Trophoblast cell (in vitro differentiated cells and primary cell): ENCODE results near the gene TOR1AIP2.

ENCODE experiments used
- DNase-seq, 2 donors: peaks; one replicate each; pipeline ENCODE4 v3.0.0-alpha.2; 2016
- H2AFZ ChIP-seq: 2 replicates; pipeline ENCODE4 v1.6.1; 2013; ENCODE audit warnings: low read length, moderate library complexity, mild to moderate bottlenecking; ENCODE audit not compliant: insufficient read depth, poor library complexity
- H2AK5ac ChIP-seq: 2 replicates; pipeline ENCODE4 v1.6.1; 2013; ENCODE audit warnings: mild to moderate bottlenecking, low read length
- H2BK120ac ChIP-seq: 2 replicates; pipeline ENCODE4 v1.6.1; 2013; ENCODE audit warnings: low read length, mild to moderate bottlenecking, moderate library complexity; ENCODE audit not compliant: insufficient read depth, poor library complexity
- H2BK12ac ChIP-seq: 2 replicates; pipeline ENCODE4 v1.6.1; 2013; ENCODE audit warnings: mild to moderate bottlenecking, low read length, moderate library complexity
- H2BK5ac ChIP-seq: 2 replicates; pipeline ENCODE4 v1.6.1; 2013; ENCODE audit warnings: low read length, low read depth, moderate library complexity, mild to moderate bottlenecking; ENCODE audit not compliant: poor library complexity
- H3K14ac ChIP-seq: 2 replicates; pipeline ENCODE4 v1.6.1; 2013; ENCODE audit warnings: mild to moderate bottlenecking, low read length
- H3K18ac ChIP-seq: 2 replicates; pipeline ENCODE4 v1.6.1; 2013; ENCODE audit warnings: mild to moderate bottlenecking, low read length
- H3K23ac ChIP-seq: 2 replicates; pipeline ENCODE4 v1.6.1; 2013; ENCODE audit warnings: low read length
- H3K27ac ChIP-seq: 2 replicates; pipeline ENCODE4 v1.5.1; 2013; ENCODE audit warnings: low read depth, mild to moderate bottlenecking, inconsistent platforms, low read length, moderate library complexity
- H3K27me3 ChIP-seq: 2 replicates; pipeline ENCODE4 v1.6.1; 2013; ENCODE audit warnings: inconsistent platforms, mild to moderate bottlenecking, low read length, moderate library complexity; ENCODE audit not compliant: insufficient read depth
- H3K36me3 ChIP-seq, 2 experiments: 1 replicate in 1 of 2; 2 replicates in 1 of 2; pipeline ENCODE4 v1.6.1; 2013; ENCODE audit warnings: low read length in 2 of 2, mild to moderate bottlenecking in 2 of 2, moderate library complexity in 1 of 2; ENCODE audit not compliant: insufficient read depth in 2 of 2, control insufficient read depth in 1 of 2
- H3K4ac ChIP-seq: 2 replicates; pipeline ENCODE4 v1.6.1; 2013; ENCODE audit warnings: low read depth, mild to moderate bottlenecking, low read length, moderate library complexity
- H3K4me1 ChIP-seq, 2 experiments: 1 replicate in 1 of 2; 2 replicates in 1 of 2; pipeline ENCODE4 v1.6.1; 2013; ENCODE audit warnings: low read length in 2 of 2, mild to moderate bottlenecking in 2 of 2, moderate library complexity in 1 of 2; ENCODE audit not compliant: insufficient read depth in 2 of 2, control insufficient read depth in 1 of 2
- H3K4me2 ChIP-seq: 2 replicates; pipeline ENCODE4 v1.6.1; 2013; ENCODE audit warnings: inconsistent platforms, mild to moderate bottlenecking, low read length, moderate library complexity
- H3K4me3 ChIP-seq: 2 replicates; pipeline ENCODE4 v1.5.1; 2013; ENCODE audit warnings: mild to moderate bottlenecking, low read depth, low read length, inconsistent platforms
- H3K79me1 ChIP-seq: one replicate; pipeline ENCODE4 v1.6.1; 2013; ENCODE audit warnings: low read length
- H3K79me2 ChIP-seq: 2 replicates; pipeline ENCODE4 v1.6.1; 2013; ENCODE audit warnings: low read length, mild to moderate bottlenecking; ENCODE audit not compliant: control insufficient read depth, insufficient read depth, poor library complexity
- H3K9ac ChIP-seq: 2 replicates; pipeline ENCODE4 v1.6.1; 2013; ENCODE audit warnings: mild to moderate bottlenecking, low read length
- H3K9me3 ChIP-seq: 2 replicates; pipeline ENCODE4 v1.6.1; 2013; ENCODE audit warnings: low read depth, mild to moderate bottlenecking, control low read depth, inconsistent platforms, low read length; ENCODE audit not compliant: insufficient read depth
- H4K12ac ChIP-seq: 2 replicates; pipeline ENCODE4 v1.6.1; 2013; ENCODE audit warnings: low read depth, mild to moderate bottlenecking, low read length, moderate library complexity
- H4K8ac ChIP-seq: 2 replicates; pipeline ENCODE4 v1.6.1; 2013; ENCODE audit warnings: low read depth, mild to moderate bottlenecking, low read length, moderate library complexity
- H4K91ac ChIP-seq: one replicate; pipeline ENCODE4 v1.6.1; 2013; ENCODE audit warnings: low read depth, mild to moderate bottlenecking, low read length, moderate library complexity
- WGBS: extraction: QIAGEN DNeasy Blood & Tissue Kit; methylation state at CpG from one replicate; pipeline ENCODE4 v1.1.7; 2013; ENCODE audit warnings: missing lambda C conversion rate; ENCODE audit not compliant: insufficient read length, insufficient coverage; ENCODE audit errors: extremely low coverage; 5-methylcytosine and 5-hydroxymethylcytosine counted together

The TOR1AIP2 gene

DNA sequence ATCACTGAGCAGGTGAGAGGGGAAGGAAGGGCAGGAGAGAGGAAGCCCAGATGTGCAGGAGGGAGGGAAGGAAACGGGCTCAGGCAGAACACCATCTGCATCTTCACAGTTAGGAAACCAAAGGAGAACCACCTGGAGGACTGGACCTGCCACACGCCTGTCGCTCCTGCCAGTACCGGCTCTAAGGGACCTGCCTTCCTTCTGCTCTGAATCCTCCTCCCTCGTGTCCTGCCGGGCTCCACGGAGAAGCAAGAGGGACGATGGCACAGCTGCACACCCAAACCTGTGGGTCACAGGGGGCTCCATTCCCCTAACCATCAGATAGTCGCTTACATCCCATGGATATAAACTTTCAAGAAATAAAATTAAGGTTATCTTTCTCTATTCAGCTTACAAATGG is 56.1 kb downstream of the TOR1AIP2 start:
- Histone ChIP-seq H3K4ac (no peak overlapping the region), H3K4me3 (no peak overlapping the region), H4K12ac (no peak overlapping the region), H3K36me3 (no peaks in the 10 kb centered on the region), H2AK5ac (no peak overlapping the region), H2BK120ac (no peak overlapping the region), H3K27ac (no peak overlapping the region), H3K79me2 (no peaks in the 10 kb centered on the region), H3K27me3 (no peaks in the 10 kb centered on the region), H3K4me2 (no peak overlapping the region), H3K4me1 (no peaks in the 10 kb centered on the region), H3K23ac (no peak overlapping the region), H2AFZ (no peak overlapping the region), H2BK5ac (no peak overlapping the region), H3K79me1 (no peaks in the 10 kb centered on the region), H2BK12ac (no peak overlapping the region), H3K9ac (no peak overlapping the region), H3K18ac (no peak overlapping the region), H3K9me3 (no peaks in the 10 kb centered on the region), H4K8ac (no peak overlapping the region), H4K91ac (no peak overlapping the region), H3K14ac (no peak overlapping the region)
- no CpG with 5 or more reads among the region's 9 CpGs for WGBS
- no peak for DNase-seq

DNA sequence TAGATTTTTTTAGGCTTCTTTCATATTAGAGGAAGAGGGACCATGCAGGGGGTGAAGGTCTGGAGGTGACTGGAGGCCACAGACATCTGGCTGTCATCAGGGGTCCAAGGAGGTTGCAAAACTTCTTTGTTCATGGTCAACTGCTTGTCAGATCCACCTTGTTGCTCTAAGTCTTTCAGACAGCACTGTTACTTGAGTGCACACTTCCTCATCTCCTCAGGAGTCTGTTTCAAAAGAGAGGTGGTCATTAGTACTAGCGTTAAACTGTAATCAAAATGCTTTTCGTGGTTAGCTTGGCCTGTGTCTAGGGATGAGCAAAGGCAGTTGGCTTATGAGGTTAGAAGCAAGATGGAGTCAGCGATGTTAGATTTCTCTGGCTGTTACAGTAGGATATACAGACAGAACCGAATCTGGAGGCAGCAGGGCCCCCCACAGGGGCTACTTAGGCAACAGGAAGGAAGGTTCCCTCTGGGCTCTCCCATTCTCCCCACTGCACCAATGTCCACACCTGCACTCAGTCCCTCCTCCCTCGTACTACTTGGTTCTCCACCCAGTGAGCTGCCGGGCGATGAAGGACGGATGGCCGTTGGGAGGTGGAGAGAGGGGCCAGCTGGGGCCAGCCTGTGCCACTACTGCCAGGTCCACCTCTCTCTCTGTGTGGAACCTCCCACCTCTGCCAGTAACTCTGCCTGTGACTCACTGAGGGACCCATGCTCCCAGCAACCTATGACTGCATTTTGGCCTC is 57.2 kb downstream of the TOR1AIP2 start:
- no peak overlapping the region for H3K18ac ChIP-seq
- H3K79me1 ChIP-seq, result no peaks in the 10 kb centered on the region
- H4K91ac ChIP-seq, result no peak overlapping the region
- H4K8ac ChIP-seq, result no peak overlapping the region
- H3K4ac ChIP-seq, result no peak overlapping the region
- no peak for DNase-seq
- WGBS, result no CpG with 5 or more reads among the region's 9 CpGs
- no peak overlapping the region for H3K14ac ChIP-seq
- no peak overlapping the region for H3K9ac ChIP-seq
- H2BK5ac ChIP-seq, result no peak overlapping the region
- H3K36me3 ChIP-seq, result no peaks in the 10 kb centered on the region
- no peak overlapping the region for H2AFZ ChIP-seq
- no peaks in the 10 kb centered on the region for H3K79me2 ChIP-seq
- no peaks in the 10 kb centered on the region for H3K9me3 ChIP-seq
- no peak overlapping the region for H2BK120ac ChIP-seq
- H3K23ac ChIP-seq, result no peak overlapping the region
- H3K4me3 ChIP-seq, result no peak overlapping the region
- no peak overlapping the region for H2BK12ac ChIP-seq
- H3K27ac ChIP-seq, result no peak overlapping the region
- H3K4me1 ChIP-seq, result peaks cover 0 to 2% of the 10 kb centered on the region in 2 experiments
- H3K4me2 ChIP-seq, result no peak overlapping the region
- H3K27me3 ChIP-seq, result no peaks in the 10 kb centered on the region
- no peak overlapping the region for H2AK5ac ChIP-seq
- no peak overlapping the region for H4K12ac ChIP-seq

DNA sequence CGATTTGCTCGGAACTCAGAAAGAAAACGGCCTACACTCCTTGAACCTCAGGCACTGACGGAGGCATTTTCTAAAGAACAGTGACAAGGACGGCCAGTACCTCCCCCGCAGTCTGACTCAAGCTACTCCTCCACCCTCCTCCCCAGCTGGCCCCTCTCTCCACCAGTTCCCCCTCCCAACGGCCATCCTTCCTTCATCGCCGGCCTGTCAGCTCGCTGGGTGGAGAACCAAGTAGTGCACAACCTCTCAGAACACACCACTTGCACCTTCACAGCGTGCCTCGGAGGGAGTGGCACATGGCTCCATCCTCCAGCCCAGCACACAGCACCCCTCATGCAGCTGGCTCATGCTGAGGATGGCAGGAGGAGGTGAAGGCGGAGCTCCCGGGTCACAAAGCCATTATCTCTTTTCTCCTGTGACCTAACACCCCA is 58.8 kb downstream of the TOR1AIP2 start:
- Histone ChIP-seq H3K79me2 (no peaks in the 10 kb centered on the region), H2BK12ac (no peak overlapping the region), H3K4me3 (no peak overlapping the region), H3K4me1 (peaks cover 5 to 8% of the 10 kb centered on the region in 2 experiments), H3K27me3 (no peaks in the 10 kb centered on the region), H3K79me1 (no peaks in the 10 kb centered on the region), H2BK5ac (no peak overlapping the region), H4K8ac (no peak overlapping the region), H3K9ac (no peak overlapping the region), H4K91ac (no peak overlapping the region), H4K12ac (no peak overlapping the region), H3K9me3 (no peaks in the 10 kb centered on the region), H3K4me2 (no peak overlapping the region), H3K4ac (no peak overlapping the region), H3K14ac (no peak overlapping the region), H2AK5ac (no peak overlapping the region), H3K23ac (no peak overlapping the region), H2BK120ac (no peak overlapping the region), H3K18ac (no peak overlapping the region), H3K36me3 (no peaks in the 10 kb centered on the region), H2AFZ (no peak overlapping the region), H3K27ac (no peak overlapping the region)
- WGBS, result no CpG with 5 or more reads among the region's 14 CpGs
- DNase-seq, result no peak

DNA sequence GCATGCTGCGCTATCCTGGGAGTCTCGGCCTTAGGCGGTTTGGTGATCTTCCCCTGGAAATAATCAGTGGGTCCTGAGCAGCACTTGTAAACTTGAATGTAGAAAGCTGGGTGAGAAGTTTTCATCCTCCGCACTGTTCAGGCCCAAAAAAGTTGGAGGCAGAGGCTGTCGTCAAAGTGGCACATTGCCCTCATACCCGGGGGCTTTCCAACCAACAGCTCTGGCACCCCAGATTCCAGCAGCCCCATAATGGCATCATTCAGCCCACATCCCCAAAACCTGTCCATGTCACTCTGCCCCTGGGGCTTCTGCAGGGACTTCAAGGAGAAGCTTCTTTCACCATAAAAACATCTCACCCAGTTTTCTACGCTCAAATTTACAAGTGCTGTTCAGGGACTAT is 59.3 kb downstream of the TOR1AIP2 start:
- Histone ChIP-seq H3K79me1 (no peaks in the 10 kb centered on the region), H3K4ac (no peak overlapping the region), H3K14ac (no peak overlapping the region), H2BK120ac (no peak overlapping the region), H3K9me3 (no peaks in the 10 kb centered on the region), H3K4me2 (no peak overlapping the region), H3K18ac (no peak overlapping the region), H3K4me1 (peaks cover 5 to 8% of the 10 kb centered on the region in 2 experiments), H2BK5ac (no peak overlapping the region), H3K27me3 (no peaks in the 10 kb centered on the region), H2BK12ac (no peak overlapping the region), H4K8ac (no peak overlapping the region), H3K4me3 (no peak overlapping the region), H2AFZ (no peak overlapping the region), H3K23ac (no peak overlapping the region), H4K91ac (no peak overlapping the region), H3K9ac (no peak overlapping the region), H2AK5ac (no peak overlapping the region), H3K36me3 (no peaks in the 10 kb centered on the region), H3K79me2 (no peaks in the 10 kb centered on the region), H3K27ac (no peak overlapping the region), H4K12ac (no peak overlapping the region)
- DNase-seq, result no peak
- no CpG with 5 or more reads among the region's 7 CpGs for WGBS
